ENCODE measurements around the gene TAS1R1. TPM values are rescaled to one million over a fixed set of nuclear protein-coding genes. Genes with fewer than 3 reads are reported as not detected.

The TAS1R1 gene
- total and polyA plus RNA-seq, 12 donors: not detected

DNA sequence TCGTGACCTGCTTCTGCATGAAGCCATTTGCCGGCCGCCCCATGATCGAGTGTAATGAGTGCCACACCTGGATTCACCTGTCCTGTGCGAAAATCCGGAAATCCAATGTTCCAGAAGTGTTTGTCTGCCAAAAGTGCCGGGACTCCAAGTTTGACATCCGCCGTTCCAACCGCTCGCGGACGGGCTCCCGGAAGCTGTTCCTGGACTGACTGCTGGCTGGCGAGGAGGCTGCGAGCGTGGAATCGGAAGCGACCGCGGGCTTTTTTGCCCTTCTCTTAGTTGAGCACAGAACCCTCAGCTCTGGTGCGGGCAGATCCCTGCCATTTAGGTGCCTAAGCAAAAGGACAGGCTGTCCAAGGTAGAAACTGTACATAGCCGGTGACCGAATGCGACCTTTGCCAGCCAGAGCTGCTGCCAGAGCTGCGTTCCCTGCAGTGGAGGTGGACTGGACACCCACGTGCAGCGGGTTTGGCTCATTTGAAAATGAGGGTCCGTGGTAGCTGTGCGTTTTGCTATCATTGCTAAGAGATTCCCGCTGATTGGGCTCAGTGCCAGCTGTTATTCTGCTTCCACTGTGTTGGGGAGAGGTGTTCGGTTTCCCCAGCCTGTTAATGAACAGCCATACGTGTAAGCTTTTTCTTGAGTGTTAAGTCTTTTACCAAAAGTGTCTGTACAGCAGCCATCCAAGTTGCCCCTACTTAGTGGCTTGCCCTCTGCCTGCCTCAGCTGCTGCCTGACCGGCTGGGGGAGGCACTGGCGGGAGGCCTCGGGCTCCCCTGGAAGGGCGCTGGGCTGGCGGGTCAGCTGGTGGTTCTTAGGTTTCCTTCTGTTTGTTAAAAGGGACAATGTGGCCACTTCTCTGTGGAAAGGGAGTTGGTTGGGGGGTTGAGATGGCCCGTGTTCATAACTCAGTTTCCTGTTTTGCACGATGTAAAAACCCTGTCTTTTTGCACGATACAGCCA, 66.6 kb downstream of the TAS1R1 start:
- Histone ChIP-seq H3K36me3 (peaks cover 0 to 75% (median 20%) of the 10 kb centered on the region in 9 donors), H3K27ac (no peak overlapping the region), H3K4me3 (no peak overlapping the region), H3K9me3 (no peaks in the 10 kb centered on the region), H3K4me1 (peaks cover 8 to 23% (median 16%) of the 10 kb centered on the region in 9 donors), H3K27me3 (no peaks in the 10 kb centered on the region)
- intact Hi-C loops (cut with DNase I): no loop called here
- DNase-seq: no peak
- WGBS, 2 donors: 90 to 92% methylated on average over 41 of the region's 41 CpGs
- TF ChIP-seq, protein P1, sequence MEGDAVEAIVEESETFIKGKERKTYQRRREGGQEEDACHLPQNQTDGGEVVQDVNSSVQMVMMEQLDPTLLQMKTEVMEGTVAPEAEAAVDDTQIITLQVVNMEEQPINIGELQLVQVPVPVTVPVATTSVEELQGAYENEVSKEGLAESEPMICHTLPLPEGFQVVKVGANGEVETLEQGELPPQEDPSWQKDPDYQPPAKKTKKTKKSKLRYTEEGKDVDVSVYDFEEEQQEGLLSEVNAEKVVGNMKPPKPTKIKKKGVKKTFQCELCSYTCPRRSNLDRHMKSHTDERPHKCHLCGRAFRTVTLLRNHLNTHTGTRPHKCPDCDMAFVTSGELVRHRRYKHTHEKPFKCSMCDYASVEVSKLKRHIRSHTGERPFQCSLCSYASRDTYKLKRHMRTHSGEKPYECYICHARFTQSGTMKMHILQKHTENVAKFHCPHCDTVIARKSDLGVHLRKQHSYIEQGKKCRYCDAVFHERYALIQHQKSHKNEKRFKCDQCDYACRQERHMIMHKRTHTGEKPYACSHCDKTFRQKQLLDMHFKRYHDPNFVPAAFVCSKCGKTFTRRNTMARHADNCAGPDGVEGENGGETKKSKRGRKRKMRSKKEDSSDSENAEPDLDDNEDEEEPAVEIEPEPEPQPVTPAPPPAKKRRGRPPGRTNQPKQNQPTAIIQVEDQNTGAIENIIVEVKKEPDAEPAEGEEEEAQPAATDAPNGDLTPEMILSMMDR (IDR thresholded peaks at IDR 0.05): no peak
- ATAC-seq: peak in 1 of 8 donors; percentile 27

DNA sequence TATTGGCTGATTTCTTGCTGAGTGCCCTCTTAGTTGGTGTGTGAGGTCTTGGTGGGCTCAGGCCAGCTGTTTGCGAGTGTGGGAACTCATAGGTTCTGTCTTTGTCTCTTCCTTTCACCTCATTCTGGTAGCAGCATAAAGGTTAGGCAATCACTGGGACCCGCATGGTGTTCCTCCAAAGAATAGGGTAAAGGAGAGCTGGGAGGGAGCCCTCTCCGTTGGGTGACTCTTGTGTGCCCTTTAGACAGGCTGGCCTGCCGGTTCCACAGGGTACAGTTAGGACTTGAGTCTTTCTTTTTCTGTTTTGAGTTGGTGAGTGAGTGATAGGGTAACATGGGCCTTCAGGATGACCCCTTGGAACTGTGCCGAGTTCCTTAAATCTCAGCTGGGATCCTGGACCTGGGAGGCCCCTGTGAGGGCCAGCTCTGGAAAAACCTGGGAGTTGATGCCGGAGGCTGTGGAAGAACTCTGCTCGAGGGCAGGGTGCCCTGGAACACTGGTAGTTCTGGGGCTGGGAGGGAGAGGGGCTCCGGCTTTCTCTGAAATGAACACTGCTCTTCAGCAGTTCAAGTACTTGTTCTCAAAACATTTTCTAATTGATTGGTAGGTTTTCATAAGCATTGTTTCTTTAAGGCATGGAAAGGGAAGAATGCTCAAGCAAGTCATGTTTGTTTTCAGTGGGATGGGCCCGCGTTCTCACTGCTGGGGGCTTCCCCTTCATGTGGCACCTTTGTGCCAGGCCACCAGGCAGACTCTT, 67.5 kb downstream of the TAS1R1 start:
- TF ChIP-seq, protein P1 (IDR thresholded peaks at IDR 0.05): no peak
- DNase-seq (no peak), ATAC-seq (no peak)
- Histone ChIP-seq H3K36me3 (peaks cover 0 to 75% (median 20%) of the 10 kb centered on the region in 9 donors), H3K27ac (no peak overlapping the region), H3K9me3 (no peaks in the 10 kb centered on the region), H3K4me3 (no peak overlapping the region), H3K4me1 (peaks cover 8 to 26% (median 22%) of the 10 kb centered on the region in 9 donors), H3K27me3 (no peaks in the 10 kb centered on the region)
- intact Hi-C loops (cut with DNase I): no loop called here
- 87% methylated on average over 10 of the region's 10 CpGs for WGBS, 2 donors

DNA sequence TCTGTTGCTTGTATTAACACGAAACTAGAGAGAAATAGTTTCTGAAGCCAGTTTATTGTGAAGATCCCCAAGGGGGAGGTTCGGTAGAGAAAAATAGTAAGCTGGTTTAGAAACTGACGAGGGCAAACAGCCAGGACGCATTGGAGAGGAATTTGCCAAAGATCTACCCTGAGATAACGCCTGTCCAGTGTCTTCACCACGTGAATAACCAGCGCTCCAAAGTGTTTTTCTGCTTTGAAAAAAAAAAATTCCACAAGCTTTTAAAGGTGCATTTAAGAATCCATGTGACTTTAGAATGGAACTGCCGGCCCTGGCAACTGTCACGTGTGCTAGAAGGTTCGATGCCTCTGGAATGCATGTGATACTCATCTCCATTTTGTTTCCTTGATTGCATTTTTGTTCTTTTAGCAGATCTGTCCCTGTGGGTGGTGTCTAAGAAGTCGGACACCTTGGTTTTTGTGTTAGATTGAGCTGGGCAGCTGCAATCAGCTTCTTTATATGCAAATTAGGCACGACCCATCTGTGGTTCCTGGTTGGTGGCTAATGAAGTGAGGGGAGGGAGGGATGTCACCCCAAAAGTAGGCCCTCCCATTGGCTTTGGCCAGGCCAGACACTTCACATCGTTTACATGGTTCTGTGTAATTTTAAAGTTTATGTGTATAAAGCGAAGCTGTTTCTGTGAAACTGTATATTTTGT, 68.3 kb downstream of the TAS1R1 start:
- H3K4me1 ChIP-seq: peaks cover 8 to 26% (median 22%) of the 10 kb centered on the region in 9 donors
- DNase-seq: no peak
- ATAC-seq: no peak
- TF ChIP-seq, protein P1 (IDR thresholded peaks at IDR 0.05): no peak
- intact Hi-C loops (cut with DNase I): no loop called here
- H3K36me3 ChIP-seq: peaks cover 0 to 75% (median 20%) of the 10 kb centered on the region in 9 donors
- no peaks in the 10 kb centered on the region for H3K27me3 ChIP-seq
- no peak overlapping the region for H3K27ac ChIP-seq
- WGBS, 2 donors: 73 to 75% methylated on average over 14 of the region's 14 CpGs
- no peaks in the 10 kb centered on the region for H3K9me3 ChIP-seq
- no peak overlapping the region for H3K4me3 ChIP-seq
